ENCODE data around the gene RPL28. TPM values are rescaled to one million over a fixed set of nuclear protein-coding genes. Genes with fewer than 3 reads are reported as not detected.

RPL28 gene
- 1,738 and 1,872 TPM in 2 replicates for total RNA-seq
- 3,435 and 4,297 TPM in 2 replicates for polyA plus RNA-seq
- polyA plus RNA-seq (2011; cell fraction: cytosol; rRNA removed): 1,210 and 1,373 TPM in 2 replicates
- polyA plus RNA-seq (2011; cell fraction: nucleus; rRNA removed): 305 and 363 TPM in 2 replicates
- 1,144 and 2,986 TPM in 2 replicates for polyA plus RNA-seq (2012)
- polyA minus RNA-seq: 326 and 442 TPM in 2 replicates
- polyA minus RNA-seq (2011; cell fraction: cytosol; rRNA and poly(A)+ RNA removed): 1,684 TPM
- polyA minus RNA-seq (2011; cell fraction: nucleus; rRNA and poly(A)+ RNA removed): 64.9 and 129 TPM in 2 replicates
- Bru-seq, nascent RNA: percentile 92 among the genes with signal in this experiment
- percentile 94 among the genes with signal in this experiment for BruChase-seq, experiment 1, labeled RNA remaining after a 6-hour chase
- percentile 90 among the genes with signal in this experiment for BruChase-seq, experiment 2, labeled RNA remaining after a 2-hour chase
- long read RNA-seq, full-length matches to known transcripts: 1,026 of 1,109 reads
- long read RNA-seq, partial matches to known transcripts: 52 of 1,109 reads
- long read RNA-seq, other reads (novel, unspliced or antisense): 31 of 1,109 reads

DNA sequence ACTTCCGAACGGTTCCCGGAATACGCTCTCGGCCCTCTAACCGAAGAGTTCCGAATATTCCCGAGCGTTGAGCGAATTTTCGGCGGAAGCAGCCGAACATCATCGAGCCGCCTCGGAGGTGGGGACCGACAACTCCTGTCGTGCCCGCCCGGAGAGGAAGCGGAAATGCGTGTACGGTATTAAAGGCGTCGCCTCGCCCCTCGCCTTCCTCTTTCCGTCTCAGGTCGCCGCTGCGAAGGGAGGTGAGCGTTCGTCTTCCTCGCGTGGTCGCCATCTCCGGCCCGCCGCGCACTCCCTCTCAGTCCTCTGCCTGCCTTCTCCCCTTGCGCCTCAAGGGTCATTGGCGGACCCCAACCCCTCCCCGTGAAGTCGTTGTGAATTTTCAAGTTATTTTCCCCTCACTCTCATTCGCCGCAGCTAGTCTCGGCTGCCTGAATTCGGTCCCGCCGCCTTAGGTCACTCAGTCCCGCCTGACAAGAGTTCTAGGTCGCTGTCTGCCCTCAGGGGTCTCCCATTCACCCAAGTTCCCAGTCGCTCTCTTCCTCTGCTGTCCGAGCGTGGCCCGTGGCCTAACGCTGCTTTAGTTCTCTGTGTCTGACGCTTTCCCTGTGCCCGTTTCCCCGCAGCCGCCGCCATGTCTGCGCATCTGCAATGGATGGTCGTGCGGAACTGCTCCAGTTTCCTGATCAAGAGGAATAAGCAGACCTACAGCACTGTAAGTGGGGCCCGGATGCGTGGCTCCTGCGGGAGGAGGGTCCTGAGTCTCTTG lies at the start of gene RPL28:
RPL28 (plus strand) TSS at position 209 of the 769 bp plus-strand sequence; CDS start at position 635, 426 bp downstream.
- dilution Hi-C loops (cut with MboI; ENCODE audit: extremely low pct_ligation_motif_present, low sequenced_read_pairs) (no loop called here), intact Hi-C loops (cut with micrococcal nuclease) (loop anchor here (1.0 to 10.0 kb wide), 7 partner anchors 22 to 241 kb away; partner anchors contain the start of genes ISOC2, KMT5C, TNNT1 and ZNF524)
- peaks cover 14 to 30% of the 10 kb centered on the region in 2 experiments for H3K36me3 ChIP-seq (ENCODE audit: control insufficient read depth in 2 of 2, extremely low read depth in 1 of 2, insufficient read depth in 2 of 2, low read length in 2 of 2)
- CTCF ChIA-PET: interaction anchor here (2.9 kb wide), 1 partner anchor 84 kb away, joined by 10 read pairs; no protein-coding TSS in a partner anchor
- BruUV-seq (replicated peaks): TSS peak; percentile 71
- POLR2A ChIA-PET: interaction anchor here (0.9 kb wide), 1 partner anchor 20 kb away, joined by 3 read pairs; no protein-coding TSS in a partner anchor
- peak within 1 kb of the TSS; percentile 33 to 69 (median 67) for H3K4me3 ChIP-seq (replicated peaks in 1 of 3; ENCODE audit: insufficient read depth in 1 of 3, low read depth in 1 of 3, low read length in 3 of 3)
- H2AFZ ChIP-seq (ENCODE audit: low read depth, low read length): peak within 1 kb of the TSS; percentile 90
- peak within 1 kb of the TSS; percentile 75 for H3K27ac ChIP-seq (ENCODE audit: insufficient read depth, low read depth, low read length)
- H3K4me2 ChIP-seq (ENCODE audit: insufficient read depth, low read length): peak within 1 kb of the TSS; percentile 96
- peaks cover 41% of the 10 kb centered on the region for H3K79me2 ChIP-seq (ENCODE audit: control insufficient read depth, insufficient read depth, low read length)
- peak within 1 kb of the TSS; percentile 81 for H3K9ac ChIP-seq (replicated peaks; ENCODE audit: extremely low read depth, insufficient read depth, low read length)
- H4K20me1 ChIP-seq (replicated peaks; ENCODE audit: control insufficient read depth, extremely low read depth, insufficient read depth, low read length): peaks cover 4% of the 10 kb centered on the region
- peaks cover 31% of the 10 kb centered on the region for H3K4me1 ChIP-seq (ENCODE audit: control insufficient read depth, extremely low read depth, insufficient read depth, low read length)
- DNase-seq (ENCODE audit: low read depth, low spot score) (peak; percentile 99), FAIRE-seq (peak; percentile 100)
- no peaks in the 10 kb centered on the region for H3K27me3 ChIP-seq (ENCODE audit: control insufficient read depth in 2 of 2, insufficient read depth in 2 of 2, low read length in 2 of 2)
- no peaks in the 10 kb centered on the region for H3K9me3 ChIP-seq (replicated peaks; ENCODE audit: control insufficient read depth, insufficient read depth, low read length)
- TF ChIP-seq, protein P1, sequence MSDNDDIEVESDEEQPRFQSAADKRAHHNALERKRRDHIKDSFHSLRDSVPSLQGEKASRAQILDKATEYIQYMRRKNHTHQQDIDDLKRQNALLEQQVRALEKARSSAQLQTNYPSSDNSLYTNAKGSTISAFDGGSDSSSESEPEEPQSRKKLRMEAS (IDR thresholded peaks at IDR 0.05; ENCODE audit: insufficient read depth, insufficient read length): peak; percentile 56
- TF ChIP-seq, protein P2, sequence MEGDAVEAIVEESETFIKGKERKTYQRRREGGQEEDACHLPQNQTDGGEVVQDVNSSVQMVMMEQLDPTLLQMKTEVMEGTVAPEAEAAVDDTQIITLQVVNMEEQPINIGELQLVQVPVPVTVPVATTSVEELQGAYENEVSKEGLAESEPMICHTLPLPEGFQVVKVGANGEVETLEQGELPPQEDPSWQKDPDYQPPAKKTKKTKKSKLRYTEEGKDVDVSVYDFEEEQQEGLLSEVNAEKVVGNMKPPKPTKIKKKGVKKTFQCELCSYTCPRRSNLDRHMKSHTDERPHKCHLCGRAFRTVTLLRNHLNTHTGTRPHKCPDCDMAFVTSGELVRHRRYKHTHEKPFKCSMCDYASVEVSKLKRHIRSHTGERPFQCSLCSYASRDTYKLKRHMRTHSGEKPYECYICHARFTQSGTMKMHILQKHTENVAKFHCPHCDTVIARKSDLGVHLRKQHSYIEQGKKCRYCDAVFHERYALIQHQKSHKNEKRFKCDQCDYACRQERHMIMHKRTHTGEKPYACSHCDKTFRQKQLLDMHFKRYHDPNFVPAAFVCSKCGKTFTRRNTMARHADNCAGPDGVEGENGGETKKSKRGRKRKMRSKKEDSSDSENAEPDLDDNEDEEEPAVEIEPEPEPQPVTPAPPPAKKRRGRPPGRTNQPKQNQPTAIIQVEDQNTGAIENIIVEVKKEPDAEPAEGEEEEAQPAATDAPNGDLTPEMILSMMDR (IDR thresholded peaks at IDR 0.05; ENCODE audit: extremely low read depth in 1 of 2, insufficient read depth in 1 of 2, low read depth in 1 of 2, low read length in 2 of 2): no peak
- TF ChIP-seq FOS (IDR thresholded peaks at IDR 0.05; ENCODE audit: borderline replicate concordance, insufficient read depth, low read length) (no peak), JUN (IDR thresholded peaks at IDR 0.05; ENCODE audit: borderline replicate concordance, insufficient read depth, insufficient read length, low read depth) (no peak), POLR2AphosphoS5 (IDR thresholded peaks at IDR 0.05; ENCODE audit: insufficient read depth, low read depth, low read length) (peak; percentile 100), POLR2A (IDR thresholded peaks at IDR 0.05; ENCODE audit: low read depth, low read length) (peak; percentile 100), MYC (IDR thresholded peaks at IDR 0.05; ENCODE audit: low read depth, low read length) (peak; percentile 66), GATA2 (IDR thresholded peaks at IDR 0.05; ENCODE audit: insufficient read depth, insufficient read length, low read depth, low read length) (no peak)
- no peaks in the 10 kb centered on the region for H3K9me1 ChIP-seq (replicated peaks; ENCODE audit: control insufficient read depth, extremely low read depth, insufficient read depth, low read length)
